Loucy (cell line): ENCODE measurements around the gene PRSS57.

ENCODE experiments used
- EZH2phosphoT487 ChIP-seq: fragments of 200-600 bp; IDR thresholded peaks from 2 replicates; pipeline ENCODE4 v1.6.1; 2018; ENCODE audit warnings: antibody characterized with exemption, mild to moderate bottlenecking, moderate library complexity, borderline replicate concordance
- TF ChIP-seq, protein P1 (sequence below): fragments of 200-600 bp; sonication (generic); conservative IDR thresholded peaks from 2 replicates; pipeline ENCODE4 v1.5.1; 2014; ENCODE audit warnings: mild to moderate bottlenecking, antibody characterized with exemption, low read length

DNA sequence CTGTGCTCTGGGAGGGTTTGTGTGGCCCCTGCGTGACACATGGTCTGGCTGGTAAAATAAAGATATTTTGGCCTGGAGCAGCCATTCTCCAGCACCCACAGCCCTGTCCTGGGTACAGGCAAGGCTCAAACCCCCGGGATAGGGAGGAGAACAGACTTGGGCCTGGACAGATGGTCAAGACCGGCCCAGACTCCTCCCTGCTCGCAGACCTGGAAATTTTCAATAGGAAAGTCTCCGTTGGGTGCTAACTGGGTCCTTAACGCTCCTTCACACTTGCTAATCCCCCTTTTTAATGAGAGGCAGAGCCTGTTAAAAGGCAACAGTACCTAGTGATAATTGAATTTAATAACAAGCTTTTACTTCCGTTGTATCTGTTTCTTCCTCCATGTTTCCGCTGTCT is 16.0 kb upstream of the PRSS57 start:
- TF ChIP-seq, protein P1, sequence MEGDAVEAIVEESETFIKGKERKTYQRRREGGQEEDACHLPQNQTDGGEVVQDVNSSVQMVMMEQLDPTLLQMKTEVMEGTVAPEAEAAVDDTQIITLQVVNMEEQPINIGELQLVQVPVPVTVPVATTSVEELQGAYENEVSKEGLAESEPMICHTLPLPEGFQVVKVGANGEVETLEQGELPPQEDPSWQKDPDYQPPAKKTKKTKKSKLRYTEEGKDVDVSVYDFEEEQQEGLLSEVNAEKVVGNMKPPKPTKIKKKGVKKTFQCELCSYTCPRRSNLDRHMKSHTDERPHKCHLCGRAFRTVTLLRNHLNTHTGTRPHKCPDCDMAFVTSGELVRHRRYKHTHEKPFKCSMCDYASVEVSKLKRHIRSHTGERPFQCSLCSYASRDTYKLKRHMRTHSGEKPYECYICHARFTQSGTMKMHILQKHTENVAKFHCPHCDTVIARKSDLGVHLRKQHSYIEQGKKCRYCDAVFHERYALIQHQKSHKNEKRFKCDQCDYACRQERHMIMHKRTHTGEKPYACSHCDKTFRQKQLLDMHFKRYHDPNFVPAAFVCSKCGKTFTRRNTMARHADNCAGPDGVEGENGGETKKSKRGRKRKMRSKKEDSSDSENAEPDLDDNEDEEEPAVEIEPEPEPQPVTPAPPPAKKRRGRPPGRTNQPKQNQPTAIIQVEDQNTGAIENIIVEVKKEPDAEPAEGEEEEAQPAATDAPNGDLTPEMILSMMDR = no peak
- no peak for TF ChIP-seq EZH2phosphoT487
